GM21423 (cell line): ENCODE data around the gene PLEKHM3.

Source experiments
- ATAC-seq: cut with Tn5 transposase; IDR thresholded peaks from one replicate; pipeline ENCODE4 v1.9.1; 2021; ENCODE audit warnings: mild to moderate bottlenecking, moderate library complexity; ENCODE audit not compliant: unreplicated experiment

PLEKHM3 gene

DNA sequence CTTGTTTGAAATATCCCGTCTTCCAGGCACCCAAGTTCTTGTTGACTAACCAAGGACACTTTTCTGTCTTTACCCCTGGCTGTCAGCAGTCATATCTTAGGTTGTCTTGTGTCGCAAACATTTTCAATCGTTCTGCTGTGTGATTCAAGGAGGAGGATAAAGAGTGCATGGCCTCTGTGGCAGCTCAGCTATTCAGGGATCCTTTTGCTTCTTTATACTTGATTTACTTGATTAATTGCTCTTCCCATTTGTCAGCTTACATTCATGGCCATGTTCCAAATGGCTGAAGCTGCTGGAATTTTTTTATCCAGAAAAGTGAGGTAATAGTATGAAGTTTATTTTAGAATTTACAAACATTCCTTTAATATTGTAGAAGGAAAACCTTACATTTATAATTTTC lies 158.3 kb downstream of the PLEKHM3 start:
- ATAC-seq, result no peak

DNA sequence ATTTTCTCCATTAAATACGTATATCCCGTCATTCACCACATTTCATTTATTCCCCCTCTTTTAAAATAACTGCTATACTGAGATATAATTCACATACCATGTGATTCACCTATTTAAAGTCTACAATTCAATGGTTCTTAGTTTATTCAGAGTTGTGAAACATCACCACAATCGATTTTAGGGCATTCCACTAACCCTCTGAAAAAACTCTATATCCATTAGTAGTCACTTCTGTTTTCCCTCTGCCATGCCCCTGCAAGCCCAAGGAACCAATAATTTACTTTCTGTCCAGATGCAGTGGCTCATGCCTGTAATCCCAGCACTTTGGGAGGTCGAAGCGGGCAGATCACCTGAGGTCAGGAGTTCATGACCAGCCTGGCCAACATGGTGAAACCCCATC lies 160.1 kb downstream of the PLEKHM3 start:
- ATAC-seq, result no peak

DNA sequence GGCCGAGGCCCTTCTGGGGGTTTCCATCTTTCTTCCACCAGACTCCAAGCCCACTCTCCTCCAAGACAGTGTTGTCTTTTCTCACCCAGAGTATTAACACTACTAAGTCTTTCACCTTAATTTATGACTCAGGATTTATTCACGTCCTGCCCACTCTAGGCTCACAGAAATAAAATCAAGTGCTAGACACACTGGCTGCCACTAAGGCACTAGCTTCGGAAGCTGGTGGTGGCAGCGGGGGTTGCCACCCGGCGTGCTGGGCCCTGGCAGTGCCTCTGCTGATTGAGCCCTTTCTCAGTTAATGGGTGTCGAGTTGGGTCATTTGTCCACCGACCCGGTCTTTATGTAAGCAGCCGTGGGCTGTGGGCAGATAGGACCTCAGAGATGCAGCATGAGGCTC lies 162.0 kb downstream of the PLEKHM3 start:
- no peak for ATAC-seq

DNA sequence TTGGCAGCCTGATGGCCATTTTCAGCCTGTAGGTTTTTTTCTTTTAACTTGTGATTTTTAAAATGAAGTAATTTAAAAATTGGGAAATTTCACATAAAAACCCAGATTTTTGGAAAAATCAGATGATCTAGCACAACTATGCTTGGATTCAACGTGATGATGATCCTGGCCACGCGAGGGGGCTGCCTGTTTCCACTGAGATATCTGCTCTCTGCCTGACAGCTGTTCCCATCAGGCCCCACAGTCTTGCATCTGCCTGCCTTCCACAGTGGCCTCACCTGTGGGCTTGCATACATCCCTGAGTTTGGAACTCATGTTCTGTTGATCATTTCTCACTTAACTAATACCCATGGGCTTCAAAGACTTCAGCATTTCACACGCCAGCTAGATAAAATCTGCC lies 163.5 kb downstream of the PLEKHM3 start:
- ATAC-seq, result no peak

DNA sequence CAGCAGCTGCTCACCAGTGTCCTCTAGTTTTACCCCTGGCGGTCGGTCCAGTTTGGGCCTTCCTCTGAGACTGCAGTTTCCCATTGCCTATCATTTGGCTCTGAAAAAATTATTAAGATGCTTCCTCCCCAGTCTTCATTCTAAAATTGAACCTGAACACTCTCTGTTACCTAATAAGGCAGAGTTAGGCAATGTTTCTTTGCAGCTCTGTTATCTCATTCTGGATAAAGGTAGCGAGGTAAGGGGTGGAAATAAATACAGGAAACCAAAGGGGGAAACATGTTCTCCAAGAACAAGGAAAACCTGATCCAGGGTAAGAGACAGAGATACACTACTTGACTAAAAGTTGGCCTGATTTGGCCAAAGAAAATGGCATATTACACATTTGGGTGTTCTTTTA lies 164.6 kb downstream of the PLEKHM3 start:
- ATAC-seq, result no peak

DNA sequence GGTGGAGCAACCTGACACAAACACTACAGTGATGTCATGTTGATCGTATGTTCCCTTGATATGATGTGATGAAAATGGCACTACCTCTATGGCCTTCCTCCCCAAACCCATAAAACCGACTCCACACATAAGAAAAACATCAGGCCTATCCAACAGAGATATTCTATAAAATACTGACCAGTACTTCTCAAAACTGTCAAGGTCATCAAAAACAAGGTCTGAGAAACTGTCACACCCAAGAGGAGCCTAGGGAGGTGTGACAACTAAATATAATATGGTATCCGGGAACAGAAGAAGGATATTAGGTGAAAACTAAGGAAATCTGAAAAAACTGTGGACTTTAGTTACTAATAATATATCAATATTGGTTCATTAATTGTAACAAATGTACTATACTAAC lies 169.7 kb downstream of the PLEKHM3 start:
- ATAC-seq, result no peak

DNA sequence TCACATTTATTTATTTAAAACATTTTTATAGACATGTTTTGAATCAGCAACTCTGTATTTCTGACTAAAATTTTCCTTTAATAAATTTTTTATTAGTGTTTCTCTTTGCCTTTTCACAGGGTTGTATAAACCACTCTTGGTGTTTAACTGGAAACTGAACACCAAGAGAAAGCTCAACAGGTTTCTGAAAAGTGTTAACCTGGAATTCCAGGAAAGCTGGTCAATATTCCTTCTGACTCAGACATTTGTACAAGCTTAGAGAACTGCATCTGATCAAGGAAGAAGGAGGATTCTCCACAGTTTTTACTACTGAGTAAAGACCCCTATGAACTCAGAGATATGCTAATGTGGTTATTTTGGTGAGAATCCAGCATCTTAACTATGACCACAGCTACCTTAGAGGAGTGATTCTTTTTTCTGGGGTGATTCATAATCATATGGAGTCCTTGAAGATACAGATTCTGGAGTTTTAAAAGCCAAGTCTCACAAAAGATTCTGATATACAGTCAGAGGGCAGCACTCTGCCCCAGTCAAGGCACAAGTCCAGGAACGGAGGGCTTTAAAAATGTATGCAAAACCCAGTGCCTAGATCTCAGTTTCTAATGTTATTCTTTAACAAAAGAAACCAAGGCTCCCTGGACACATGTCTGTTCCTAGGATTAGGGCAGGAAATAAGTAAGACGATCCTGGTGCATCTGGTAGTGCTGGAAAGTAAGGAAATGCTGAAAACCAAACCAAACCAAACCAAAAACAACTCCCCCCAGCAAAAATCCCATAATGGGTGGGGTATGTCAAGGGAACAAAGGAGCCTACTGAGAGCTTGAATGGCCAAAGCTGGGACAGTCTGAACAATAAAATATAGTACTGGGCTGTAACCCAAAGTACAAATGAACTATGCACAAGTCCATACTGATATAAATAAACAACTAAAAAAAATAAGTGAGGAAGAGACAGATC lies 170.6 kb downstream of the PLEKHM3 start:
- ATAC-seq, result no peak

DNA sequence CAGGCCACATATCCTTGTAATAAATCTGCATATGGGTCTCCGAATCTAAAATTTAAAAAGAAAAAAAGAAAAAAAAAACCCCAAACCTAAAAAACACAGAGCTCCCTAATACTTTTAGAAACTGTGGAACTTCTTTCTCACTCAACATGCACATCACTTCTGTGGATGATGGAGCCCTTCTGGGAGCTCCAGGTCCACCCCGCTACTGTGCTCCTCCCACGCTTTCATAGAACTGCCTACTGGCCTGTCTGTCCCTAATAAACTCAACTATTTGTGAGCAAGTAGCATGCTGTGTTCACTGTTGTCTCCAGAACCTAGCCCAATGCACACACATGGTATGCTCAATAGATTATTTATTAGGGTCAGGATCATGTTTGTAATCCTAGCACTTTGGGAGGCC lies 172.5 kb downstream of the PLEKHM3 start:
- ATAC-seq, result no peak

DNA sequence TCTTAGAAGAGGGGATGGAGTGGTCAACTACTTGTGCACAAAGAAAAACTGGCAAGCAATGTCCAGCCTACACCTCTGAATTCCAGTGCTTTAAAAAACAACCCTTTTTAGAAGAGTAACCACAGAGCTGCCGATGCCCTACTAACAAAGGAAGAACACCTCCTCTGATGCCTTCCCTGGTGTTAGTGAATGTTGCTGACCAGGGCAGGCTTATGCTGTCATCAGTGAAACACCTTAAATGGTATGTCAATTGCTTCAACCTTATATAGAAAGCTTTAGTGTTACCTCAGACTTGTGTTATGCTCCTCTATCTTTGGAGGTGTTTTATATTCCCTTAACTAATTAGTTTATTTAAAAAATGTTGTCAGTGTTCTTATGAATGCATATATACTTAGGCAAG lies 175.9 kb downstream of the PLEKHM3 start:
- ATAC-seq, result no peak

DNA sequence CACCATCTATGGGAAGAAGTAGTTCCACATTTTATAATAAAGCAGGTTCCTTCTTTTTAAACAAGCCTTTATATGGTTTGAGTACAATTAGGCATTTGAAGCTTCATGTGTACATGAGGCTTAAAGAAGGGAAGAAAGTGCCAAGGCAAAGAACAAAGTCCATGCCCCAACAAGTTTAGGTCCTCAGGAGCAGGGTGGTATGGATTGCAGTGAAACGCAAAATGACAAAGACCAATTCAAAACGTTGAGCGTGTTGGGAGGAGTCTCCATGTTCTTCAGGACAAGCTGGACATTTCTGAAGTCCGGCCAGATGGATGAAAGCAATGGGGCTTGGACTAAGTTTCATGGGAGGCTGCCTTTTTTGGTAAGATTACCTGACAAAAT lies 176.8 kb downstream of the PLEKHM3 start:
- ATAC-seq, result no peak

DNA sequence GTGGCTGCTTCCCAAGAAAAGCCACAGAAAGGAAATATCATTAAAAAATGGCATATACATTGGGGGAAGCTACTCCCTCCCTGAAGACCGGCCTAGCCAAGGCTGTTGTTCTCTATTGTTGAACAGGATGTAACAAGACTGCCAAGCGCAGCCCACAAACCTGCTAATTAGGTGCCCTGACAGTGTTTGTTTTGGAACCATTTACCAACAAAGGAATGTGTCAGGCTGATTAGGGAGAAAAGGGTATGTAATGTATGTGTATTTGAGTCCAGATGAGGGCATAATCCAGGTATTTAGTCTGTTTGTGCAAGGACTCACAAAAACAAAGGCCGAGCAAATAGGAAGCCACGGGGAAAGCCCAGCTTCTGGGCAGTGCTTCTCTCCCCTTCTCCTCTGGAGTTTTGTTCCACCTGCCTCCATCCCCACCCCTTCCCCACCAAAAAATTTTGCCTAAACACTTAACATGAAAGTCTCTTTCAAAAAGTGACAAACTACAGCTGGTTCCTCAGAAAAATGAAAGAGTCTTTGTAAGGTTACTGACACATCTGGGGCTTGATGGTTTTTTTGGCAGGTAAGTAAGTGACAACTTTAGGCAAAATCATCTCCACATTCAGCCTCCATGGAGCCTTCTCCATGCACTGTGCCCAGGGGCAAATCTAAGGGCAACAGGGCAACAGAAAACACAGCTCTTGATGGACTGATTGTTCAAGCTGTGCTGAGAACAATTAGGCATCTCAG lies 177.4 kb downstream of the PLEKHM3 start:
- ATAC-seq, result peak; percentile 49

DNA sequence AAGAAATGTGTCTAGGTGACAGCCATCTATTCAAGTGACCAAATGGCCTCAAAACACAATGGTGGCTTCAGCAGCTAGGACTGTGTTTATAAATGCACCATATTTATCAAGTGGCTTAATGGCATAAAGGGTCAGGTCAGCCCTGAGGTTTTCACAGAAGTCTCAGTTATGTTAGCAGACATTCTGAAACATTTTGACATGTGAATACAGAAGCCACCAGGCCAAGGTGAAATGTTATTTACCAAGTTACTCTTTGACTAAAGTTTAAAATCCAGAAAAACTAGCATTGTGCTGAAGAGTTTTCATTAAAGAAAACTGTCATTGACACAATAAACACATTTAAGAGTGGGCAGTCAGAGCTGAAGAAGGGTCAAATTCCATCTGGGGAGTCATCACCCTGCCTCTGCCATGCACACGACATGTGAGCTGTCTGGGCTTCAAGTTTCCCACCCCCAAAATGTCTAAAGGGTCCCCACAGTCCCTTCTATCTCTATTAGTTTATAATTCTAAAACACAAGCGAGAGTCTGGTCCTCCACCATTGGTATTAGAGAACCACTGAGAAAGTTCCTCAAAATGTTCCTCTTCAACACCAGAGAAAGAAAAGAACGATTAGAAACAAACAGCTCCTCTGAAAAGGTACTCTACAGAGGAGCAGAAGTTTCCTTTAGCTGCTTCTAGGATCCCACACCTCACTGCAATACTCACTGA lies 178.1 kb downstream of the PLEKHM3 start:
- ATAC-seq, result no peak

DNA sequence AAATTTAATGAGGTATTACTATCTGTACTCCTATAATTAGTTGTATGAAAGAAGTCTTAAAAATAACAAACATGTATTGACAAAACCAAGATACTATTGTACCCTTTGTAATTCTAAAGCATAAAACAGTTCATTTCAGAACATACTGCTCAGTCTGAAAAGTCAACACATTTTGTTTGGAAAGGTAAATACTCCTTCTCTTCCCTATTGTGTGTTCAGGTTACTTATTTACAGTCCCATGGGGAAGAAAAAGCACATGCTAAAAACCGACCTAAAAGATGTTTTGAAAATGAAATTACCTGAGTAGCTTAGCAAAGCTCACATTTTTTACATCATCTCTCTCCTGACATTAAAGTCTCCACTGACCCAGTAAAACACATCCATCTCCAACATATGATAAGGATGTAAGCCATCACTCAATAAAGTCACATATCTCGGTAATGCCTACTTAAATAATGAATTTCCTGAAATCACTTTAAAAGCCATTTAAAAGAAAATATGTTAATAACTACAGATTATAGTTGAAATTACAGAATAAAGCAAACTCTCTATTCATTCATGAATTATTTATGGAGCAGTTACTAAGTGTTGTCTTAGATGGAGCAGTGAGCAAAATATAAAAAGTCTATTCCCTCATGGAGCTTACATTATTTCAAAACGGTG lies 180.0 kb downstream of the PLEKHM3 start:
- ATAC-seq, result no peak

DNA sequence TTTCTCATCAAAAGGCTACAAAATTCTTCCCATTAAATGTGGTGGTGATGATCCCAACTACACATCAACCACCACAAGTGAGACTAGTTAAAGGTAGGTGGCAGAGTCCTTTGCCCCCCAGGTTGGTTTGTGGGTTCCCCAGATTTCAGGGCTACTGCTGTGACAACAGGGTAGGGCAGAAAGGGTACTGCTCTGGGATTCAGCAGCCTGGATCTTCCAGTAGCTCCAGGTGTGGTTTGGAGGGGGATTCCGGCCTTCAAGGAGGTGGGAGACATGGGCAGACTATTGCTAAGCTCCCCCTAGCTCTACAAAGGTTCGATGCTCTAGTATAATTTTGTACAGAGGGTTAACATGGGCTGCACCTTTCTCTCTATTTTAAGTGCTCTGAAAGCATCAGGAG lies 180.7 kb downstream of the PLEKHM3 start:
- ATAC-seq, result no peak

DNA sequence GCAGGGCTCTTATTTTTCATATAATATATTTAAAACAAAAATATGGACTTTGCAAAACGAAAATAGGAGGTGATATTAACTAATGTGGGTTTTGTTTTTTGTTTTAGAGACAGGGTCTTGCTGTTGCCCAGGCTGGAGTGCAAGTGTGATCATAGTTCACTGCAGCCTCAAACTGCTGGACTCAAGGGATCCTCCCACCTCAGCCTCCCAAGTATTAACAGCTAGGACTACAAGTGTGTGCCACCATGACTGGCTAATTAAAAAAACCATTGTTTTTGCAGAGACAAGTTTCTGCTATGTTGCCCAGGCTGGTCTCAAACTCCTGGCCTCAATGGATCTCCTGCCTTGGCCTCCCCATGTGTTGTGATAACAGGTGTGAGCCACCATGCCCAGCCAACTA lies 185.2 kb downstream of the PLEKHM3 start:
- no peak for ATAC-seq

DNA sequence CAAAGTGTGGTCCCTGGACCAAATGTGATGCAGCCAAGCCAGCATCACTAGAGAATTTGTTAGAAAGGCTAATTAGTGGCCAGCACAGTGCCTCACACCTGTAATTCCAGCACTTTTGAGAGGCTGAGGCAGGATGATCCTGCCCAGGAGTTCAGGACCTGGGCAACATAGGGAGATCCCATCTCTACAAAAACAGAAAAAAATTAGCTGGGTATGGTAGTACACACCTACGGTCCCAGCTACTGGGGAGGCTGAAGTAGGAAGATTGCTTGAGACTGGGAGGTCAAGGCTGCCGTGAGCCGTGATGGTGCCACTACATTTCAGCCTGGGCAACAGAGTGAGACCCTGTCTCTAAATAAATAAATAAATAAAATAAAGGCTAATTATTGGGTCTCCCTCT lies 185.8 kb downstream of the PLEKHM3 start:
- ATAC-seq, result no peak

DNA sequence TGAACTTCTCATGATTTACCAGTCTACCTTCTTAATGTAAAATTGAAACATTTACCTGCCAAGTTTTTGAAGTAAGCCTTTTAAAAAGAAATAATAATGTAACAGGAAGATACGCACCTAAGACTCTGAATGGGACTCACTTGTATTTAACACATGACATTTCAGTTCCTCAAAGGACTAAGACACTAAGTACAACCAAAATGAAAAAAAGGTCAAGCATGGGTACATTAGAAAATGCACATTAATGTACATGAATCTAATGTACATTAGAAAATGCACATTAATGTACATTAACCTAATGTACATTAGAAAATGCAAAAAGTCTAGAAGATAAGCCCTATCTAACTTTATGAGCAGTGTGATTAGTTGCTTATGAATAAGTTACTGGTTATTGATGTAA lies 186.3 kb downstream of the PLEKHM3 start:
- ATAC-seq, result no peak

DNA sequence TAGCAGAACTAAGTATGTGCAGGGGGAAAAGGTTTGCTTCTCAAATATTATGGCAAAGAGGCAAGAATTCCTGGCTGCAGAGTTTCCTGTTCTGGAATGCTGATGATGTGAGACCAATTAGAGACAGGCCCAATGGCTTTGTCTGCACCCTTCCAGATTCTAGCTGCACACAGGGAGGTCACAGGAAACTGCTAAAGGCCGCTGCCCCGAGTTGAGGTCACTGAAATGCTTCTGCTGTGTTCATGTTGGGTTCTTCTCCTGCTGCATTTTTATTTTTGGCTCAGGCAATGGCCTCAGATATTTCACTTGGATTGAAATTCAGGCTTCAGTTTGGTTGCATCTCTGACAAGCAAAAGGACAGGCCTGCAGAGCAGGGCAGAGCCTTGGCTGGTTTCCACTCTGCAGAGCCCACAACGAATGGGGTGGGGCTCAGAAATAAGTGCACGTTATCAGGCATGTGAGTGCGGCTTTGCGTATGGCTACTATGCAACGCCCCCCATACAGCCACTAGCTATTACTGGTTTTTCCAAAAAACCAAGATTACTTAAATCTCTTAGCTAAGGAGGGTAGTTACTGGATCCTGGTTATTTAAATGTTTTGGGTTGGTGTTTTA lies 188.7 kb downstream of the PLEKHM3 start:
- no peak for ATAC-seq

DNA sequence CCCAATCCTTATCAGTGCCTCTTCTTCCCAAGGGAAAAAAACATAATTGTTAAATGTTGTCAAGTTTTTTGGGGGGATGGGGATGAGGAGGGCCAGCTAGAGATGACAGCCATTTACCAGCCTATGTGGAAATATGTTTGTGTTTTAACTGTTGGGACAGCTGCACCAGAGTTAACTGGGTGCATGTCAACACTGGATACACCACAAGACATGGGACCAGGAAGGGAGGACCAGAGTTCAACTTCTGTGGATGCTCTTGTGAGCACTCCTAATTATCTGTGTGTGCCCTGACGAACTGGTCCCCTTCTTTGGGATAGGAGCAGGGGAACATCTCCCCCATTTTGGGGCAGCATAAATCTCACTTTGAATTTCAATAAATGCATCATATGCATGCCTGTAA lies 189.5 kb downstream of the PLEKHM3 start:
- ATAC-seq, result no peak

DNA sequence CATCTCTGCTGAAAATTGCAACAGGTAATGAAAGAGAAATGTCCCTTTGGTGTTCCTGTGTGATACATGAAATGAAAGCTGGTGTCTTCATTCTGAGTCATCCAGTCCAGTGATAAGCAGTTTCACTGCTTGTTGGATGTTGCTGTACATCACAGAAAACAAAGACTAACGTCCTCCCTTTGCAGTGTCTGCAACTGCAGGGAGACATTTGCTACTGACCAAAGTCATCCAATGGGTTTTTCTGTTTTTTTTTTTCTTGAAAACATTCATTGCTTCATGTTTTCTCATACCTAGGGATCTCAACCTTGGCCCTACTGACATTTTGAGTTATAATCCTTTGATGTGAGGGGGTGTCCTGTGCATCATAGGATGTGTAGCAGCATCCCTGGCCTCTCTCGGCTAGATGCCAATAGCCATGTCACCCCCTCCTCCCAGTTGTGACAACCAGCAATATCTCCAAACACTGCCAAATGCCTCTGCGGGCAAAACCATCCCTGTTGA lies 192.0 kb downstream of the PLEKHM3 start:
- ATAC-seq, result peak; percentile 96
